ENCODE results near the gene RASAL1. TPM values are rescaled to one million over a fixed set of nuclear protein-coding genes. Genes with fewer than 3 reads are reported as not detected.

Gene RASAL1
- total RNA-seq, 1 experiment from 2014 or later: 85.9 TPM

GRCh38 chr12:113070117-113070906 lies 65.2 kb downstream of the RASAL1 start:
- CTCF ChIA-PET: interaction anchor here (0.6 kb wide), 1 partner anchor 75 kb away, joined by 5 read pairs; no protein-coding TSS in a partner anchor
- Mint-ChIP-seq H3K27me3 (ENCODE audit: unreplicated experiment) (peaks cover 38% of the 10 kb centered on the region), H3K4me1 (ENCODE audit: low read depth, unreplicated experiment) (peaks cover 10% of the 10 kb centered on the region), H3K27ac (ENCODE audit: unreplicated experiment) (no peak overlapping the region), H3K4me3 (ENCODE audit: low read depth, unreplicated experiment) (no peak overlapping the region), H3K9me3 (ENCODE audit: low read depth, unreplicated experiment) (no peaks in the 10 kb centered on the region), H3K36me3 (ENCODE audit: insufficient read depth, unreplicated experiment) (no peaks in the 10 kb centered on the region)
- BruUV-seq (replicated peaks): no TSS peak
- no peak for DNase-seq
- TF ChIP-seq, protein P1, sequence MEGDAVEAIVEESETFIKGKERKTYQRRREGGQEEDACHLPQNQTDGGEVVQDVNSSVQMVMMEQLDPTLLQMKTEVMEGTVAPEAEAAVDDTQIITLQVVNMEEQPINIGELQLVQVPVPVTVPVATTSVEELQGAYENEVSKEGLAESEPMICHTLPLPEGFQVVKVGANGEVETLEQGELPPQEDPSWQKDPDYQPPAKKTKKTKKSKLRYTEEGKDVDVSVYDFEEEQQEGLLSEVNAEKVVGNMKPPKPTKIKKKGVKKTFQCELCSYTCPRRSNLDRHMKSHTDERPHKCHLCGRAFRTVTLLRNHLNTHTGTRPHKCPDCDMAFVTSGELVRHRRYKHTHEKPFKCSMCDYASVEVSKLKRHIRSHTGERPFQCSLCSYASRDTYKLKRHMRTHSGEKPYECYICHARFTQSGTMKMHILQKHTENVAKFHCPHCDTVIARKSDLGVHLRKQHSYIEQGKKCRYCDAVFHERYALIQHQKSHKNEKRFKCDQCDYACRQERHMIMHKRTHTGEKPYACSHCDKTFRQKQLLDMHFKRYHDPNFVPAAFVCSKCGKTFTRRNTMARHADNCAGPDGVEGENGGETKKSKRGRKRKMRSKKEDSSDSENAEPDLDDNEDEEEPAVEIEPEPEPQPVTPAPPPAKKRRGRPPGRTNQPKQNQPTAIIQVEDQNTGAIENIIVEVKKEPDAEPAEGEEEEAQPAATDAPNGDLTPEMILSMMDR (IDR thresholded peaks at IDR 0.05; ENCODE audit: unreplicated experiment): no peak
- intact Hi-C loops (cut with micrococcal nuclease; ENCODE audit: unreplicated experiment): no loop called here

- Mint-ChIP-seq H3K4me3 (ENCODE audit: low read depth, unreplicated experiment) (no peak overlapping the region), H3K4me1 (ENCODE audit: low read depth, unreplicated experiment) (peaks cover 10% of the 10 kb centered on the region), H3K27ac (ENCODE audit: unreplicated experiment) (no peak overlapping the region), H3K36me3 (ENCODE audit: insufficient read depth, unreplicated experiment) (peaks cover 2% of the 10 kb centered on the region), H3K27me3 (ENCODE audit: unreplicated experiment) (peaks cover 32% of the 10 kb centered on the region), H3K9me3 (ENCODE audit: low read depth, unreplicated experiment) (no peaks in the 10 kb centered on the region)
- intact Hi-C loops (cut with micrococcal nuclease; ENCODE audit: unreplicated experiment): no loop called here
- TF ChIP-seq, protein P1 (IDR thresholded peaks at IDR 0.05; ENCODE audit: unreplicated experiment): no peak
- no TSS peak for BruUV-seq (replicated peaks)
- DNase-seq: no peak
- CTCF ChIA-PET: interaction anchor here (0.6 kb wide), 1 partner anchor 76 kb away, joined by 5 read pairs; no protein-coding TSS in a partner anchor
Observed at GRCh38 chr12:113069751-113070116, 65.8 kb downstream of the RASAL1 start.

- CTCF ChIA-PET: no interaction called here
- H3K4me3 Mint-ChIP-seq (ENCODE audit: low read depth, unreplicated experiment): no peak overlapping the region
- TF ChIP-seq, protein P1 (IDR thresholded peaks at IDR 0.05; ENCODE audit: unreplicated experiment): no peak
- H3K27me3 Mint-ChIP-seq (ENCODE audit: unreplicated experiment): peaks cover 26% of the 10 kb centered on the region
- H3K9me3 Mint-ChIP-seq (ENCODE audit: low read depth, unreplicated experiment): no peaks in the 10 kb centered on the region
- H3K4me1 Mint-ChIP-seq (ENCODE audit: low read depth, unreplicated experiment): peaks cover 10% of the 10 kb centered on the region
- DNase-seq: no peak
- intact Hi-C loops (cut with micrococcal nuclease; ENCODE audit: unreplicated experiment): no loop called here
- no peak overlapping the region for H3K27ac Mint-ChIP-seq (ENCODE audit: unreplicated experiment)
- BruUV-seq (replicated peaks): no TSS peak
- H3K36me3 Mint-ChIP-seq (ENCODE audit: insufficient read depth, unreplicated experiment): peaks cover 5% of the 10 kb centered on the region
Observed at GRCh38 chr12:113069149-113069548, 66.4 kb downstream of the RASAL1 start.

DNA sequence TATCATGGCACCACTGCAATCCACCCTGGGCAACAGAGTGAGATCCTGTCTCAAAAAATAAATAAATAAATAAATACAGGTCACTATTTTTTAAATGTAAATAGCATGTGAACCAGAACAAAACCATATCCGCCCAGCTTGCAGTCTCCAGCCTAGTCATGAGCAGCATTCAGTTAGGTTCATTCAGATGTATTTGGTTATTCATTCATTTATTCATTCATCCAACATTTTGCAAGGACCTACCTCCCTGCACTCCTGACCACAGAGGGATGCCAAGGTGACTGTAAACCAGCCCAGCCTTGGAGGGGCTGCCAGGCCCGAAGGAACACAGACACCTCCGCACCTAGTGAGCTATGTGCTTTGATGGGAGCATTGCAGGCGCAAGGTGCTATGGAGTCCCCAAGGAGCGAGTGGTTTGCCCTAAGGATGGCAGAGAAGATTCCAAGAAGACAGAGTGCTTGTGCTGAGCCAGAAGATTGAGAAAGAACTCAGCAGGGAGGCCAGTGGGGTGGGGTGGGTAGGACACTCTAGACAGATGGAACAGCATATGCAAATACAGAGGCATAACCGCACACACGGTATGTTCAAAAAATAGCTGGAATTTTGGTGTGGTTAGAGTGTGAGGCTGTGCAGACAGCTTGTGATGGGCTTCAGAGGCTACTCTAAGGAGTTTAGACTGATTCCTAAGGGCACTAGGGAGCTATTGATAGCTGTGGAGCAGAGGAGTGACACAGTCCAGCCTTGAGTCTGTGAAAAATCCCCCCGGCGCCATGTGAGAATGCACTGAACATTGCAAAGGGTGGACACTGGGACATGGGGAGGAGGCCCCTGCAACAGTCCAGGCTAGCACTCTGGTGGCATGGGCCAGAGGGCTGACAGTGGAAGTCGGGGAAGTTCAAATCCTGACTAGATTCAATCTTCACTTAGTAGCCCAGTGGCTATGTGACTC lies 67.3 kb downstream of the RASAL1 start:
- no peak overlapping the region for H3K27ac Mint-ChIP-seq (ENCODE audit: unreplicated experiment)
- TF ChIP-seq, protein P1 (IDR thresholded peaks at IDR 0.05; ENCODE audit: unreplicated experiment): no peak
- H3K36me3 Mint-ChIP-seq (ENCODE audit: insufficient read depth, unreplicated experiment): peaks cover 5% of the 10 kb centered on the region
- CTCF ChIA-PET: interaction anchor here (0.5 kb wide), 1 partner anchor 94 kb away, joined by 6 read pairs; no protein-coding TSS in a partner anchor
- H3K4me1 Mint-ChIP-seq (ENCODE audit: low read depth, unreplicated experiment): peaks cover 10% of the 10 kb centered on the region
- DNase-seq: no peak
- H3K4me3 Mint-ChIP-seq (ENCODE audit: low read depth, unreplicated experiment): no peak overlapping the region
- peaks cover 17% of the 10 kb centered on the region for H3K27me3 Mint-ChIP-seq (ENCODE audit: unreplicated experiment)
- H3K9me3 Mint-ChIP-seq (ENCODE audit: low read depth, unreplicated experiment): no peaks in the 10 kb centered on the region
- no TSS peak for BruUV-seq (replicated peaks)
- intact Hi-C loops (cut with micrococcal nuclease; ENCODE audit: unreplicated experiment): no loop called here
